HG03280 (cell line): Measurements from ENCODE around the gene MSANTD1.

Experiments used
- ATAC-seq: cut with Tn5 transposase; IDR thresholded peaks from one replicate; pipeline ENCODE4 v1.9.1; 2021; ENCODE audit warnings: mild to moderate bottlenecking, moderate library complexity; ENCODE audit not compliant: unreplicated experiment

MSANTD1 gene

GRCh38 chr4:3287271-3287971 lies 38.5 kb downstream of the MSANTD1 start:
- ATAC-seq, result no peak

- no peak for ATAC-seq
Measured at GRCh38 chr4:3287972-3288570, 39.1 kb downstream of the MSANTD1 start.

- no peak for ATAC-seq
Measured at GRCh38 chr4:3288571-3289094, 39.7 kb downstream of the MSANTD1 start.

- no peak for ATAC-seq
Measured at GRCh38 chr4:3290476-3290875, 41.5 kb downstream of the MSANTD1 start.

- ATAC-seq, result no peak
Measured at GRCh38 chr4:3290889-3291321, 41.9 kb downstream of the MSANTD1 start.

GRCh38 chr4:3291411-3291968 lies 42.5 kb downstream of the MSANTD1 start:
- ATAC-seq, result no peak

GRCh38 chr4:3291969-3292570 lies 43.1 kb downstream of the MSANTD1 start:
- peak; percentile 21 for ATAC-seq

GRCh38 chr4:3292571-3293400 lies 43.8 kb downstream of the MSANTD1 start, which contains the start of gene RGS12:
Gene RGS12, plus strand, starts transcription at chr4:3293021. Its CDS starts 23,150 bp downstream, at chr4:3316171.
- peak; percentile 67 for ATAC-seq

GRCh38 chr4:3293401-3294391 lies 44.7 kb downstream of the MSANTD1 start:
- no peak for ATAC-seq

GRCh38 chr4:3294401-3295241 lies 45.7 kb downstream of the MSANTD1 start:
- no peak for ATAC-seq

- no peak for ATAC-seq
Measured at GRCh38 chr4:3295837-3296624, 47.1 kb downstream of the MSANTD1 start.

- no peak for ATAC-seq
Measured at GRCh38 chr4:3296651-3297050, 47.7 kb downstream of the MSANTD1 start.

- no peak for ATAC-seq
Measured at GRCh38 chr4:3297066-3297859, 48.3 kb downstream of the MSANTD1 start.

- no peak for ATAC-seq
Measured at GRCh38 chr4:3299122-3299975, 50.4 kb downstream of the MSANTD1 start.

GRCh38 chr4:3299976-3300671 lies 51.2 kb downstream of the MSANTD1 start:
- no peak for ATAC-seq
